GM10248 (cell line): ENCODE data around the gene JARID2.
"Not testable (repeated sequence)": the region's sequence is repeated elsewhere in the genome, so short reads cannot be mapped to it uniquely, and the experiment has no call there.

Experiments
- CTCF ChIA-PET: fragments of 300-600 bp; sonication (Branson Sonifier 250); formaldehyde crosslinking; extraction: SDS; loops from one replicate; lab custom pipeline; 2021; ENCODE audit warnings: antibody characterized with exemption; lab: Yijun Ruan, JAX
- POLR2A ChIA-PET: fragments of 350-650 bp; sonication (Branson Sonifier 250); formaldehyde crosslinking; extraction: SDS; loops from one replicate; lab custom pipeline; 2020; ENCODE audit warnings: antibody characterized with exemption; lab: Yijun Ruan, JAX
- DNase-seq: peaks from one replicate; pipeline ENCODE4 v3.0.0; 2012; ENCODE audit errors: extremely low spot score
- TF ChIP-seq, protein P1 (sequence below): IDR thresholded peaks from 2 replicates; pipeline ENCODE4 v1.5.1; 2012; ENCODE audit warnings: mild to moderate bottlenecking, low read depth; ENCODE audit errors: extremely low read depth, missing control alignments, control extremely low read depth

The JARID2 gene

DNA sequence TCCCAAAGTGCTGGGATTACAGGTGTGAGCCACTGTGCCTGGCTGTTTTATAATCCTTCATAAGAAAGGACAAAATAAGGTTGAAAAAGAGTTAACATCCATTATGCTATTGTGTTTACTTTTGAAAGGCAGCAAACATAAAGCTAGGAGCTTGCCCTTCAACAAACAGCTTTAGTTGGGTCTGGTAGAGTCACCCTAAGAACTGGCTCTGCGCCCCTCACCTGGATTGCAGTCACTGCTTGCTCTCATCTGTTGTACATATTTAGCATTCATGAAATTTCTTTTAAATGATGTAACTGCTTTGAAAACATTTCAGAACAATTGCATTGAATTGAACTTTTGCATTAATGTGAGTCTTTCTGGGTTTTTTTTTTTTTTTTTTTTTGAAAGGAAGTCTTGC, 38.9 kb downstream of the JARID2 start:
- TF ChIP-seq, protein P1, sequence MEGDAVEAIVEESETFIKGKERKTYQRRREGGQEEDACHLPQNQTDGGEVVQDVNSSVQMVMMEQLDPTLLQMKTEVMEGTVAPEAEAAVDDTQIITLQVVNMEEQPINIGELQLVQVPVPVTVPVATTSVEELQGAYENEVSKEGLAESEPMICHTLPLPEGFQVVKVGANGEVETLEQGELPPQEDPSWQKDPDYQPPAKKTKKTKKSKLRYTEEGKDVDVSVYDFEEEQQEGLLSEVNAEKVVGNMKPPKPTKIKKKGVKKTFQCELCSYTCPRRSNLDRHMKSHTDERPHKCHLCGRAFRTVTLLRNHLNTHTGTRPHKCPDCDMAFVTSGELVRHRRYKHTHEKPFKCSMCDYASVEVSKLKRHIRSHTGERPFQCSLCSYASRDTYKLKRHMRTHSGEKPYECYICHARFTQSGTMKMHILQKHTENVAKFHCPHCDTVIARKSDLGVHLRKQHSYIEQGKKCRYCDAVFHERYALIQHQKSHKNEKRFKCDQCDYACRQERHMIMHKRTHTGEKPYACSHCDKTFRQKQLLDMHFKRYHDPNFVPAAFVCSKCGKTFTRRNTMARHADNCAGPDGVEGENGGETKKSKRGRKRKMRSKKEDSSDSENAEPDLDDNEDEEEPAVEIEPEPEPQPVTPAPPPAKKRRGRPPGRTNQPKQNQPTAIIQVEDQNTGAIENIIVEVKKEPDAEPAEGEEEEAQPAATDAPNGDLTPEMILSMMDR, result no peak
- POLR2A ChIA-PET, result no interaction called here
- DNase-seq, result no peak
- CTCF ChIA-PET, result interaction anchor here (0.6 to 1.2 kb wide), 2 partner anchors 17 to 34 kb away, joined by 3 read pairs; no protein-coding TSS in a partner anchor

GRCh38 chr6:15285682-15286294, 39.9 kb downstream of the JARID2 start:
- POLR2A ChIA-PET, result no interaction called here
- CTCF ChIA-PET, result no interaction called here
- no peak for DNase-seq
- TF ChIP-seq, protein P1, result peak; percentile 14

GRCh38 chr6:15287670-15288375, 42.0 kb downstream of the JARID2 start:
- TF ChIP-seq, protein P1, result no peak
- POLR2A ChIA-PET, result interaction anchor here (0.6 kb wide), 1 partner anchor 10 kb away, joined by 3 read pairs; no protein-coding TSS in a partner anchor
- DNase-seq, result peak; percentile 78
- CTCF ChIA-PET, result interaction anchor here (0.7 to 2.7 kb wide), 8 partner anchors 9 to 194 kb away, joined by 3 to 16 read pairs (median 4); no protein-coding TSS in a partner anchor

DNA sequence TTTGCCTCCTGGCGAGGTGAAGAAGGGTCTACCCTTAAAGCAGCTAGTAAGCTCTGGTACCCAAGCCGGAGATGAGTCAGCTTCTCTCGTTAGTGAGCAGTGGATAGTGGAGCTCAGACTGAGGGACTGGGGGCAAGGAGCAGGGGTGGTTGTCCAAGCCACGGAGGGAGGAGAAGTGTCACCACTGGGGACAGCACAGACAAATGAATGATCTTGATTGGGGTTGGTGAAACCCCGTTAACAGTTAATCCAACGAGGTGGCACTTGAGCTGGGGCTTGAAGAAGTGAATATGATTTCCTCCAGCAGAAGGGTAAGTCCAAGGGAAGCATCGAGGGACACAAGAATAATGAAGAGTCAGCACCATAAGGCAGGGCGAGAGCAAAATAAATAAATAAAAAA, 43.0 kb downstream of the JARID2 start:
- DNase-seq, result no peak
- CTCF ChIA-PET, result interaction anchor here (0.7 to 2.7 kb wide), 9 partner anchors 10 to 175 kb away, joined by 3 to 16 read pairs (median 3); no protein-coding TSS in a partner anchor
- TF ChIP-seq, protein P1, result no peak
- POLR2A ChIA-PET, result no interaction called here

- CTCF ChIA-PET, result interaction anchor here (0.7 to 2.7 kb wide), 8 partner anchors 14 to 174 kb away, joined by 3 to 16 read pairs (median 3); no protein-coding TSS in a partner anchor
- POLR2A ChIA-PET, DNase-seq: not testable (repeated sequence)
Measured at GRCh38 chr6:15289456-15289855, 43.6 kb downstream of the JARID2 start.

DNA sequence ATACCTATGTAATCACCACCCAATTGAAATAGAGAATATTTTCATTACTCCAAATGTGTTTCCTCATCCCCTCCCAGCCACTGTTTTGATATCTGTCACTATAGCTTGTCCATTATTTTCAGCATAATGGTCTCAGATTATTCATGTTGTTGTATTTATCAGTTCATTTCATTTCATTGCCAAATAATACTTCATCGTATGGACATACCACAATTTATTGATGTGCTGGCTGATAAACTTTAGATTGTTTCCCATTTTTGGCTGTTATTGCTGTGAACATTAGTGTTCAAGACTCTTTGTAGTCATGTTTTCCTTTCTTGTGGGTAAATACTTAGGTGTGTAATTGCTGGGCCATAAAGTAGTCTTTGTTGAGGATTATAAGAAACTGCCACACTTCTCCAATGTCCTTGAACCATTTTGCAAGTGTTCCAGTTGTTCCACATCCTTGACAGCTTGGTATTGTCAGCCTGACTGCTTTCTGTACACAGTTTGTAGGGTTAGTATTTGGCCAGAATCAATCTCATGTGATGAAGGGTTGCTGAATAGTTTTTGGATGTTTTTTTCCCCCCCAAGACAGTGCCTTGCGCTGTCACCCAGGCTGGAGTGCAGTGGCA, 44.3 kb downstream of the JARID2 start:
- TF ChIP-seq, protein P1, result no peak
- no peak for DNase-seq
- POLR2A ChIA-PET, result no interaction called here
- CTCF ChIA-PET, result interaction anchor here (0.9 to 1.4 kb wide), 5 partner anchors 21 to 100 kb away, joined by 3 to 4 read pairs (median 3); no protein-coding TSS in a partner anchor
